ENCODE data around the gene CELF2.

- no peak for TF ChIP-seq POLR2A (IDR thresholded peaks at IDR 0.05)
- TF ChIP-seq CTCF (IDR thresholded peaks at IDR 0.05) = no peak
- TF ChIP-seq POLR2AphosphoS5 (IDR thresholded peaks at IDR 0.05; ENCODE audit: insufficient read depth in 1 of 2, low read depth in 1 of 2) = no peak
Observed at GRCh38 chr10:11164551-11164802, 146.8 kb downstream of the CELF2 start.

Data from vagina (tissue), 2 donors.